ENCODE results near the gene USP6NL.
"Not testable (repeated sequence)": the region's sequence is repeated elsewhere in the genome, so short reads cannot be mapped to it uniquely, and the experiment has no call there.

USP6NL gene

DNA sequence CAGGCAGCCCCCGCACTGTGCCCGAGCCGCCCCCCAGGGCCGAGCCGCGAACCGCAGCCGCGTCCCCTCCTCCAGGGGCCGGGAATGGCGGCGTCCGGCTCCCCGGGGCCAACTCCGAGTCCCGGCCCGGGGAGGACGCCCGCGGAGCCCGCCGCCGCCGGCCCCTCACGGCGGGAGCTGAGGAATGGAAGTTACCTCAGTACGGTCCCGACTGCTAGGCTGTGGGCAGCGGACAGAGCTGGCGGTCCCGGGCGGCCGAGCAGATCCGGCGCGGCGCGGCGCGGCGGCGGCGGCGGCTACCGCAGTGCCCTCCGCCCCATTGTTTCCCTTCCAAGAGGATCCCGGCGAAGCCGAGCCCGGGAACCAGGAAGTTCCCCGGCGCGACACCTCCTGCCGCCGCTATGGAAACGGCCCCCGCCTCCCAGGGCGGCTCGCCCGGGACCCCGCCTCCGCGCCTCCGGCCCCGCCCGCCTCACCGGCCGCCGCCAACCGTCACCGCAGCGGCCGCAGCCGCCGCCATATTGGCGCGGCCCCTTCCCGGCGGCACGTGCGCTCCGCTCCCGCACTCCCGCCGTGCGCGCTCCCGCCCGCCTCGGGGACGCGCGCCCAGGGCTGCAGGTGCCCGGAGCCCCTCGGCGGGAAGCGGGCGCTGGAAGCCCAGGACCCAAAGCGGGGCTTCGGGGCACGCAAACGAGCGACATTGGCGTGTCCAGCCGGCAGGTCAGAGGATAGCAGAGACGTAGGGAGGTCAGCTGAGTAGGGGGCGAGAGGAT is at the start of gene USP6NL:
Gene USP6NL (minus strand): TSS at position 403 of the 773 bp plus-strand sequence. CDS start 14,016 bp downstream, outside the sequence.
- DNase-seq, result peak; percentile 69

DNA sequence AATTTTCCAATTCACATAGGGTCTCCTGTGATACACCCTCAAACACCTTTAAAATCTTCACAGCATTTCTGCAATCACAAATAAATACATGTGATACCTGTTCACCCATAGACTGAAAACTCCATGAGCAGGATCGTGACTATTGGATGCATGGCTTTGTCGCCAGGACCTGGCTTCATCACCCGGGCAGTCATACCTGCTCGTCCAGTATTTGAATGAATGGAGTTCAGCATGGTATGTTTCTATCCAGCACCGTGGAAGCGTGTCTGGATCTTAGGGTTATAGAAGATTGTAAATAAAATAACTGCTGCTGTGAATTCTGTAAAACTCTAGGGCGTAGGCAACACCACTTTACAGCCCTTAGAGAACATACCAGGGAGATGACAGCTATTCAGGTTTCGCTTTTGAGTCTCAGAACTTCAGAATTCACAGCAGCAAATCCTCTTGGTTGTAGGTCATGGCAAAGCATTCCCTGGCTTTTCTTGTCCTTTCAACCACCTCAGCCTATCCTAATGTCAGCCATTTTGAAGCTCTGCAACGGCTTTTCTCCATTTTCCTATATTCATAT is 47.4 kb upstream of the USP6NL start:
- DNase-seq, result no peak

DNA sequence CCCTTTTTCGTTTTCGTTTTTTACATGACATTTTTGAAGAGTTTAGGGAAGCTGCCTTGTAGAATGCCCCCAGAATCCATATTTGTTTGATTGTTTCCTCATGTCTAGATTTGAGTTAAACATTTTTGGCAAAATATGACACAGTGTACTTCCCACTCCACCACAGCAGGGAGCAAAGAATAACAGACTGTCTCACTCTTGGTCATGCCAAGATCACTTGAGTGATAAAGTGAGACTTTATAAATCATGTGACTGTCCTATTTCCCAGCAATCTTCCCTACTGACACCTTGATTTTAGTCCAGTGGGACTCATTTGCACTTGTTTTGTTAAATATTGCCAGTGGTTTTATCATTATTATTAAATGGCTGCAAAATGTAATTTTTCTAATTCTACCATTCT is 44.4 kb upstream of the USP6NL start:
- DNase-seq, result no peak

DNA sequence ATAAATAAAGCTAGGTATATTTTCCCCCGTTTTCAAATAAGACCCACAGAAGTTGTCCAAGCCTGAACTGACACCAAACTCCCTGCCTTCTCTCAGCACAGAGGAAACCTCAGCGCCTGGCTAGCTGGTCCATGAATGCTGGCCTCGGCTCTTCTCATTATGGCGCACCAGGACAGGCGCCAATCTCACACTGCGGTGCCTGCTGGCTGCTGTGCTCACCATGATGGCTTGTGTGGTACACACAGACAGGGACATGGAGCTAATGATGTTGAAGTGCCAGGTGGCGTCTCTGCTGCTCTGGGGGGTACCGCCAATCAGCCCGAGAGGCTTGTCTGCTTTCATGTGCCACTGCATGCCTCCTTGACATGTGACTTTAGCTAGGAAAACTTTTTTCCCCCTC is 43.2 kb upstream of the USP6NL start:
- DNase-seq, result no peak

DNA sequence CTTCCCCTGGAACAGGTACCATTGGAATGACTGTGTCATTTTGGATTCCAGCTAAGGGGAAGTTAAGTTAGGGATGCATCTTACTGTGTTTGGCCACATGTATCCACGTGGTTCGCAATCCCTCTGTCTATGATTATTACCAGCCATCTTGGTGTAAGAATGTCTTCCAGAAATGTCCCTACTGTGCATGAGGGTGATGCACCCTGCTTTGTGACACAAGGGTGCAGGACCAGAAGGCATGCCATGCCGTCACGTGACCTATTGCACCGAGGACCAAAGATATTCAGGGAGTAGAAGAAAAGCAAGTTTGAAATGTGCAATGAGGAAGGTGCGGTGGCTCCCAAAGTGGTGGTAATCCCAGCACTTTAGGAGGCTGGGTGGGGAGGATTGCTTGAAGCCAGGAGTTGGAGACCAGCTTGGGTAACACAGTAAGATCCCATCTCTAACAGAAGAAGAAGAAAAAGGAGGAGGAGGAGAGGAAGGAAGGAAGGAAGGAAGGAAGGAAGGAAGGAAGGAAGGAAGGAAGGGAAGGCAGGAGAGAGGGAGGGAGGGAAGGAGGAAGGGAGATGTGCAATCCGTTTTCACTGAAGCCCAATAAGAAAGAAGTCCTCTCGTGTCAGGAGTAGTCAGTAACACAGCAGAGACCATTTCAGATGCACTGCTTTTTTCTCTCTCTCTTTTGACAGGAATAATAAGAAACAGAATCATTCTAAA is 42.5 kb upstream of the USP6NL start:
- no peak for DNase-seq

DNA sequence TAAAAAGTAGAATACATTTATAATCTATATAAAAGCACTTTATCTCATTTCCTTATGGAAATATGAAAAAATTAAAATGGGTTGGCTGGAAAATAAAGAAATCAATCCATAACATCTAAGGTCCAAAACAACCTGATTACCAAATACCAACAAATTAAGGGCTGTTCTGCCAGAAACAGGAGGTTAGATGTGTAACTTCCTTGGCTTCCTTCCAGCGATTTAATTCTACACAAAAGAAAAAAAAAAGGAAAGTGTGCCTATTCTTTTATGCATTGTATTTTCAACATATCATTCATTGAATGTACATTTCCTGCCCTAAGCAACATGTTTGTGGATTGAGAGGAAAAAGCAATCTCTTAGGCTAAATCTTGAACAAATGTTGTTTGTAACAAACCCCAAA is 36.2 kb upstream of the USP6NL start:
- no peak for DNase-seq

DNA sequence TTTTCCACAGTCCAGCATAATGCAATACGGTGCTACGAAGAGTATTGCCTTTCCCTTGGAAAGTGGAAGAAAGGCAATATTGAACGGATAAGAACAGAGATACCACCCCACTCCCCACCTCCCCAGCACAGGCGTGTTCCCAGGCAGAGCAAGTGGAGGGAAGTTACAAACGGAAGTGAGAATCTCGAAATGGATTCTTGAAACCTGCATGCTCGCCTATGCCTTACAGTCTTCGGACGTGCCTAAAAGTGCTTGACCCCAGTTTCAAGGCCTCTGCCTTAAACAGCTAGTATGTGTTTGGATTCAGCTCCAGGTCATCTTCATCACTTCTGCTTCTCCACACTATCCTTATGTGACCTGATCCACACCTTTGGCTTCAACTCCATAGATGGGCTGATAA is 35.0 kb upstream of the USP6NL start:
- no peak for DNase-seq

DNA sequence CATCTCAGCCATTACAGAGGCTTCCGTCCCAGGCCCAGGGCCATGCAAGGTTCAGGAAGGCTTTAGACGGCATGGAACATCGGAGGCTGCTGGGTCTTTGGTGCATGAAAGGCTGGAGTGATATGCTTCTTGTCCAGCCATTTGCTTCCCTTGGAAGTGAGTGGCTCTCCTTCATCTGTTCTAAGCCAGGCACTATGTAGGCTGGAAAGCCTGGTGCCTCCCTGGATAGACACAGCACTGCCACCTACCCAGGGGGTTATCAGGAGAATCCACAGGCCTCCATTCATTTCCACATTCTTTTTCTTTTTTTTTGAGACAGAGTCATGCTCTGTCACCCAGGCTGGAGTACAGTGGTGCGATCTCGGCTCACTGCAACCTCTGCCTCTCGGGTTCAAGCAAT is 31.6 kb upstream of the USP6NL start:
- no peak for DNase-seq

DNA sequence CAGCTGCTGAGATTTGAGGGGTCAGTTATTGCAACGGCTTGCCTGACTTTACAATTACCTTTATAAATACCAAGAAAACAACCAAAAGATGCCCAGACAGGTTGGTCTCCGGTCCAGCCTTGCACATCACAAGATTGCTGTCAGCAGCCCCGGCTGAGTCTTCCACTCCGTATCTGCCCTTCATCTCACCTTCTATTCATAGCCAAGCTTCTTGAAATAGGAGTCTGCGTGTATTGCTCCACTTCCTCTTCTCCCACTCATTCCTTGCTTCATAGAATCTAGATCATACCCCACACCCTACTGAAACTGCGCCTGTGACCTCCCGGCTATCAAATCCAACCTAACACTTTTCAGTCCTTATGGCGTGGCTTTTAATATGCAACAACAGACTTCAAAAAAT is 31.1 kb upstream of the USP6NL start:
- DNase-seq, result no peak

DNA sequence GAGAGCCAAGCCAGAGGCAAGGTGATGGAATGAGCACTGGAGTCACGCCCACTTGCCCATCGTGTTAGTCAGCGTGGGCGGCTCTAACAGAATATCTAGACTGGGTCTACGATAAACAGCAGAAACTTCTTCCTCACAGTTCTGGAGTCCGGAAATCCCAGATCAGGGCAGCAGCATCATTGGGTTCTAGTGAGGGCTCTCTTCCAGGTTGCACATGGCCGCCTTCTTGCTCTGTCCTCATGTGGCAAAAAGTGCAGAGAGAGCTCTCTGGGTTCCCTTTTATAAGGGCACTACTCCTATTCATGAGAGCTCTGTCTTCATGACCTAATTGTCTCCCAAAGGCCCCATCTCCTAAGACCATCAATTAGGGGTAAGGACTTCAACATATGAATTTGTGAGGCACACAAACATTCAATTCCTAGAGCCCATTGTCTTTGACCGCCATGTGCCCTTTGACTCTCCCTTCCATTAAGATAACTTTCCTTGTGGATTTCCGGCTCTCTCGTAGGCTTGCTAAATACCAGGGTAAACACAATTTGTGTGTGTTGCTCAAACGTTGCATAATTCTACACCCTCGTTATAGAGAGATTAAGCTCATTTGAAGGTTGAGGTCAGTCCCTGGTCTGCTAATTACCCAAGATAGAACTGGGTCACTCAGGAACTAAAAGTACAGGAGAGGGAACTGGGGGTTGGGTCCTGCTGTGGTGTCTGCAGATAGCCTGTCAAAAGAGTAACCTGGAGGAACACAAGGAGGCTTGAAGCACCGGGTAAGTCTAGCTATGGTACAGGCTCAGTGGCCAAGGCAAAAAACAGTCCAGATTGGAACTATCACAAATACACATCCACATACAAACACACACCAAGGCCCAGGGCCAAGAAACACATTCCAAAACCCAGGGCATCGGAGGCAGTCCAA is 28.7 kb upstream of the USP6NL start:
- DNase-seq, result no peak

DNA sequence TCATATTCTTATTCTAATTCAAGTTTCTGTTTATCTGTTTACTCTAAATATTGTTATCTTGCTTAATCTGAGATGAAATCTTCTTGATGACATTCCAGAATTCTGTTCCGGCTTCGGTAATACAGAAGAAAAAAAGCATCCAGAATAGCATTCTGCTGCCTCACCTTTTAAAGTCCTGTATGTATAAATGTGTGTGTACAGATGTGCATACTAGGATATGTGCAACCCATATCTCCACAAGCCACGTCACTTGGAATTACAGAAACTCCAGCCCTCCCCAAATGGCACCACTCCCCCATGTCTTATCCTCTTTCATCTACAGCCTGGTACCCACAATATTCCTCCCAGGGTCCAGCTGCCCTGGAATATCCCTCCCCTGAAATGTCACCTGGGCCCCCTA is 27.9 kb upstream of the USP6NL start:
- DNase-seq, result no peak

DNA sequence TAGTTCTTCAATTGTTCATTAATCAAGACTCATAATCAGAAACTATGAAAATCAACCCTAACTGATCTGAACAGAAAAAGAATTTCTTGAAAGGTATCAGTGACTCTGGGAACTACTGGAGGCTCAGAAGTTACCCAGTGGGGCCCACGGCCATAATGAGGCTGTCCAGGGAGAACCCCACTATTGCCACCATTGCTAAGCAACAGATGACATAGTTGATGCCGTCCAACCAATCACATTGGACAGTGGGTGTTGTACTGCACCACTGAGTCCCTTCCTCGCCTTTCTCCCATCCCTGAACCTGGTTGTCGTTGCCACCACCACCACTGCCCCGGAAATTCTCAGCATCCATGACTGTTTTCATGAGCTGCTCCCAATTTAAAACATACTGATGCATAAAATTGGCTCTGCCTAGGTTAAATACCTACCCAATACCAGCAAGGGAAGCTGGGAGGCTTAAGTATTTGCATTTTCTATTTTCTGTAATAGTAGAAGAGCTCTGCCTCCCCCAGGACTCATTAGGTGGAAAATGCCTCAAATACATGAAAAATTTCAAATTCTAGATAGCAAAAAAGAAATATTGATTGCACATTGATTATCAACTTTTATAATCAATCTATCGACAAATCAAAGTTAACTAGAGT is 26.7 kb upstream of the USP6NL start:
- DNase-seq, result no peak

DNA sequence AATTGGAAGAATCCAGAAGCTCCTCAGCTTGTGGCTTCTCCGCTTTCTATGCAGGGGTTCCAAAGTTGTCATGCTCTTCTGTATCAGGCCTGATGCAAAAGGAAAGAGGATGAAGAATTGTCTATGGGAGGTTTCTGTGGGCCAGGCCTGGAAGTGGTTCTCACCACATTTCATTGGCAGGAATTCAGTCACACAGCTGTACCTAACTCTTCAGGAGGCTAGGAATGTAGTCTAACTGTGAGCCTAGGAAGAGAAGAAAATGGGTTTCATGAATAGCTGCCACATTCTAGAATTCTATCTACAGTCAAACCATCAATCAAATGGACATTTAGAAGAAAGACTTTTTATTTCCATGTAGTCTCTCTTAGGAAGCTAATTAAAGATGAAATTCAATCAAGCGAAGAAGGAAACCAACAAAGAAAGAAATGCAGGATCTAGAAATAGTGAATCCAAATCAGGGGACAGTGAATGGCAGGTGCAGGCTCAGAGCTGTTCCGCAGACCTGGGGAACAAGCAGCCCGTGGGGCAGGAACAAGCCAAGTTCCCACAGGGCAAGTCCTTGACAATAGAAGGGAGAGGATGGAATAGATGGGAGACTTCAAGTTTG is 25.4 kb upstream of the USP6NL start:
- no peak for DNase-seq

DNA sequence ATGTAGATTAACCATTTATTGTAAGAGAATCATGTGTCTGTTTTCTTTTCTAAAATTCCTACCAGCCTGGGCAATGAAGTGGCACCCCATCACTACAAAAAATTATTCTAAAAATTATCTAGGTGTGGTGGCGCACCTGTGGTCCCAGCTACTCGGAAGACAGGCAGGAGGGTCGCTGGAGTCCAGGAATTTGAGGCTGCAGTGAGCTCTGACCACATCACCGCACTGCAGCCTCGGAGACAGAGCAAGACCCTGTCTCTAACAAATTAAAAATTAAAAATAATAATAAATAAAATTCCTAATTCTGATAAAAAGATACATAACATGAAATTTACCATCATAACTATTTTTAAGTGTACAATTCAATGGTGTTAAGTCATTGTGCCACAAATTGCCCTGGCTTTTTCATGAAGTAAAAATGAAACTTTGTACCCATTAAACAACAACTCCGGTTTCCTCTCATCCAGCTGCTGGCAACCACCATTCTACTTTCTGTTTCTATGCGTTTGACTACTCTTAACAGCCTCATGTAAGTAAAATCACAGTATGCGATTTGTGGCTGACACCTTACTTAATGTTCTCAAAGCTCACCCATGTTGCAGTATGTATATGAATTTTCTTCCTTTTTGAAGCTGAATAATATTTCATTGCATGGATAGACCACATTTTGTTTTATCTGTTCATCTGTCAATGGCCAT is 20.6 kb upstream of the USP6NL start:
- no peak for DNase-seq

DNA sequence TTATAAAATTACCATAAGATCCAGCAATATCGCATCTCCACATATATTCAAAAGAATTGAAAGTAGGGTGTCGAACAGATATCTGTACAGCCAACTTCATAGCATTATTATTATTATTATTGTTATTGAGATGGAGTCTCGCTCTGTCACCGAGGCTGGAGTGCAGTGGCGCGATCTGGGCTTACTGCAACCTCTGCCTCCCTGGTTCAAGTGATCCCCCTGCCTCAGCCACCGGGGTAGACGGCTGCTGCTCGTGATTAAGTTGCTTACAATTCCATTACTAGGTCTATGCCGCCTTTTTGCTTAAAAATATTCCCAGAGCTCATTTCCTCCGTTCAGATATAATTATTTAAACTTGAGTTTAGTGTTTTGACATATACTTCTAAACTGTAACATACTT is 19.8 kb upstream of the USP6NL start:
- DNase-seq, result no peak

DNA sequence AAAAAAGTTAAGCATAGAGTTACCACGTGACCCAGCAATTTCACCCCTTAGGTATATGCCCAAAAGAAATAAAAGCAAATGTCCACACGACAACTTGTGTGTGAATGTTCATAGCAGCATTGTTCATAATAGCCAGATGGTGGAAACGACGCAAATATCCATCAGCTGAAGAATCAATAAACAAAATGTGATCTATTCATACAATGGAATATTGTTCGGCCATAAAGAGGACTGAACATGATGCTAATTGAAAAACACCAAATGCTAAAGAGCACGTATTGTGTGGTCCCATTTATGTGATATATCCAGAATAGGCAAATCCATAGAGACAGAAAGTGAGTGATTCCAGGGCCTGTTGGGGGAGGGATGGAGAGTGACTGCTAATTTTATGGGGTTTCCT is 18.3 kb upstream of the USP6NL start:
- DNase-seq, result no peak

DNA sequence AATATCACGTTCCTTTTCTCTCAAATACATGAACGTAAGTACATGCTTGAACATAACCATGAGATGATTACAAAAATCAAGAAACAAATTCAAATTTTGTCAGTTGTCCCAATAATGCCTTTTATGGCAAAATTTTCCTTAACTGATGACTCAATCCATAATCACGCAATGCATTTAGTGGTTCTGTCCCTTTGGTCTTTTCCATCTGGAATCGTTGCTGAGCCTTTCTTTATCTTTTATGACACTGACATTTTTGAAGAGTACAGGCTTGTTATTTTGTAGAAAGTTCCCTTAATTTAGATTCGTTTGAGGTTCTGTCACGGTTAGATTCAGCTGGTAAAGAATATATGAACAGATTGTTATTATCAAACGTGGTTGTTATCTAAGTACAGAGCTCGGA is 16.5 kb upstream of the USP6NL start:
- not testable (repeated sequence) for DNase-seq

DNA sequence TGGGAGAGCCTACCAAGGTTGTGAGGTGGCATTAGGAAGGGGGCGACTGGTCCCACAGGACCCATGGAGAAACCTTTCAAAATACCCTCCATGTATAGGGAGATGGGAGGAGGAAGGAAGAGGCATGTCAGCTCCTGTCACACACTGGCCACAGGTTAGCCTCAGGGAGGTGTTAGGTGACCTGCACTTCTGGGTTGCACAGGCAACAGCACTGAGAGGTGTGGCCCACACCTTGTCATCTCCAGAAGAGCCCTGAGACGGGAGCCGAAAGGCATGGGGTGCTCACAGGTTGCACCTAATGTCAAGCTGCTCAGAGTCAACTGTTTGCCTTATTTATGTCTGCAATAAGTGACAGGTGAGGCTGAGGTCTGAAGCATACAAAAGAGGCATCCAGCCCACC is 14.6 kb upstream of the USP6NL start:
- no peak for DNase-seq

DNA sequence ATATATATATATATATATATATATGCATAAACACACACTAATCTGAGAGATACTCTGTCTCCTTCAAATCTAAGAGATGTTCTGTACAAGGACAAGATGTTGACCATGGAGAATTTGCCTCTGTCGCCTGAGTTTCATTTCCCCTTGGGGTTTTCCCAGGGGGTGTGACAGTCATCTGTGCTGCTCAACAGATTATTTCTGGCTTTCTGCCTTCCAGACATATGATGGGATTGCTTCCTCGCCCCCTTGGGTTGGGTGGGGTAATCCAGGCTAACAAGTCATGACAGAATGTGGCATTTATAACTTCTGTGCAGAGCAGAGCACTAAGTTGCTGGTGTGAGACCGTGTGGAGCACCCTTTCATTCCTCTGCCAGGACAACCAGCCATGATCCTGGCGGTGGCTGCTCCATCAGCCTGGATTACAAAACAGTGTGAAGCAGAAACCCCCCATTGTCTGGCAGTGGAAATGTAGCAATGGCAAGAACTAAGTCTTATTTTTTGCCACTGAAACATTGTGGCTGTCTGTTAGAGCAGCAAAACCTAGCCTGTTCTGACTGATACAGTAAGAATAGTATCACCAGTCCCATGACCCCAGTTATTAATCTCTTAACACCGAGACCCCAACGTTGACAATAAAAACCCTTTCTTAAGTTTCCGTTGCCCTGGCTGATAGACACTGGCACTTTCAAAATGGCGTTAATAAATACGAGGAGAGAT is 13.7 kb upstream of the USP6NL start:
- DNase-seq, result no peak

DNA sequence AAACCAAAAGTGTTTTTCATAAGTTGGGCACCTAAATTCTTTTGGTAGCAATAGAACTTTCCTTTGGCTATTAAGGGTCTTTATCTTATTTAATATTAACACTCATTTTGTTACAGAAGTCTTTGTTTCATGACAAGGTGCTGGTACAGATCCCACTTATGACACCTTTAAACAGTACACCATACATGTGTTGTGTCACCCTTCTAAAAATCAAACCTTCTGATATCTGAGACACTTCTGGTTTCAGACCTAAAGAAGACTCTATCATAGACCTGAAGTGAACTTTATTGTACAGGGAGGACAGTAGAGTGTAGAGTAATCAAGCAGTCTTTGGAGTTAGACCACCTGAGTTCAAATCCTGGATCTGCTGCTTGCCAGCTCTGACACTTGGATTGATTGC is 5.8 kb upstream of the USP6NL start:
- DNase-seq, result no peak

DNA sequence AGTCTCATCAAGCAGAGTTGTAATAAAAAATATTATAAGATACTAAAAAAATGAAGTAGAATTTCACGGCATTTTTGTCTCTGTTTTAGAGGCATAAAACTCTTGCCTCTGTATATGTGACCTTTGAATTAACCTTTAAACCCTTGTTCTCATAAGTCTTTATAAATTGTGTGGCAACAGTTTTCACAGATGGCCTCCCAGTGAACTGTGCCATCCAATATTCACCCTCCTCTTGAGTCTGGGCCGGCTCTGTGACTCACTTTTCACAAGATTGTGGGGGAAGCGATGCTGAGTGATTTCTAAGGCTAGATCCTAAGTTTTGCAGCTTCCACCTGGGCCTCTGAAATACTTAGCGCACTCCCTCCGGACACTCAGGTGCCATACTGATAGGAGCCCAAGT is 4.6 kb upstream of the USP6NL start:
- no peak for DNase-seq

Measured in NCI-H2107 (cell line).